Measurements from ENCODE around the gene GLI3. TPM values are rescaled to one million over a fixed set of nuclear protein-coding genes. Genes with fewer than 3 reads are reported as not detected.

GLI3 gene
- total RNA-seq, 4 donors from 2014 or later, result 3.0 to 9.0 (median 4.2) TPM

DNA sequence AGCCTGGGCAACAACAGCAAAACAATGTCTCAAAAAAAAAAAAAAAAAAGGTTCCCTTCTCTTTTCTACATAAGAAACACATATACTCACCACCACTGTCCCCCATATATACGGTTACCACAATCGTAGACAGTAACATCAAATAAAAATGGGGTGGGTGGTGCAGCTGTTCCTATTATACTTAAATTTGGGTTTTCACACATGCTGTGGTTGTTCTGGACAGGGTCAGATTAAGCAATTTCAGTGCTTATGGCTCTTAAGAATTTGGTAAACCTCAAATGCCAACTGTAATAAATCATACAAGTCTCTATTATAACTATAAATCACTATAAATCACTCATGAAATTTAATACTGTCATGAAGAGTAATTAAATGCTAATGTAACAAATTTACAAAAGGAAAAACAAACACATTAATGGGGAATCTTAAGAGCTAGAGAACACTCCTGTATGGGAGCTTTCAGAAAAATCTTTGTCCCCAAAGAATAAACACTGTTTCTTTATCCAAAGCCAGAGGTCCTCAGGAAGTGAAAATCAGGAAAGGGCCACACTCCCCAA, 143.6 kb downstream of the GLI3 start:
- WGBS, 2 donors, result 87 to 91% methylated on average over 2 of the region's 2 CpGs
- peaks cover 0 to 40% (median 21%) of the 10 kb centered on the region in 3 donors for H3K4me1 ChIP-seq
- no peak overlapping the region for H3K27ac ChIP-seq
- DNase-seq, result no peak
- no peaks in the 10 kb centered on the region for H3K36me3 ChIP-seq
- H3K4me3 ChIP-seq, result no peak overlapping the region
- TF ChIP-seq POLR2A (IDR thresholded peaks at IDR 0.05), result no peak
- TF ChIP-seq, protein P1, sequence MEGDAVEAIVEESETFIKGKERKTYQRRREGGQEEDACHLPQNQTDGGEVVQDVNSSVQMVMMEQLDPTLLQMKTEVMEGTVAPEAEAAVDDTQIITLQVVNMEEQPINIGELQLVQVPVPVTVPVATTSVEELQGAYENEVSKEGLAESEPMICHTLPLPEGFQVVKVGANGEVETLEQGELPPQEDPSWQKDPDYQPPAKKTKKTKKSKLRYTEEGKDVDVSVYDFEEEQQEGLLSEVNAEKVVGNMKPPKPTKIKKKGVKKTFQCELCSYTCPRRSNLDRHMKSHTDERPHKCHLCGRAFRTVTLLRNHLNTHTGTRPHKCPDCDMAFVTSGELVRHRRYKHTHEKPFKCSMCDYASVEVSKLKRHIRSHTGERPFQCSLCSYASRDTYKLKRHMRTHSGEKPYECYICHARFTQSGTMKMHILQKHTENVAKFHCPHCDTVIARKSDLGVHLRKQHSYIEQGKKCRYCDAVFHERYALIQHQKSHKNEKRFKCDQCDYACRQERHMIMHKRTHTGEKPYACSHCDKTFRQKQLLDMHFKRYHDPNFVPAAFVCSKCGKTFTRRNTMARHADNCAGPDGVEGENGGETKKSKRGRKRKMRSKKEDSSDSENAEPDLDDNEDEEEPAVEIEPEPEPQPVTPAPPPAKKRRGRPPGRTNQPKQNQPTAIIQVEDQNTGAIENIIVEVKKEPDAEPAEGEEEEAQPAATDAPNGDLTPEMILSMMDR (IDR thresholded peaks at IDR 0.05), result no peak
- intact Hi-C loops (cut with DNase I), result no loop called here
- H3K9me3 ChIP-seq, result no peaks in the 10 kb centered on the region
- H3K27me3 ChIP-seq, result no peaks in the 10 kb centered on the region

DNA sequence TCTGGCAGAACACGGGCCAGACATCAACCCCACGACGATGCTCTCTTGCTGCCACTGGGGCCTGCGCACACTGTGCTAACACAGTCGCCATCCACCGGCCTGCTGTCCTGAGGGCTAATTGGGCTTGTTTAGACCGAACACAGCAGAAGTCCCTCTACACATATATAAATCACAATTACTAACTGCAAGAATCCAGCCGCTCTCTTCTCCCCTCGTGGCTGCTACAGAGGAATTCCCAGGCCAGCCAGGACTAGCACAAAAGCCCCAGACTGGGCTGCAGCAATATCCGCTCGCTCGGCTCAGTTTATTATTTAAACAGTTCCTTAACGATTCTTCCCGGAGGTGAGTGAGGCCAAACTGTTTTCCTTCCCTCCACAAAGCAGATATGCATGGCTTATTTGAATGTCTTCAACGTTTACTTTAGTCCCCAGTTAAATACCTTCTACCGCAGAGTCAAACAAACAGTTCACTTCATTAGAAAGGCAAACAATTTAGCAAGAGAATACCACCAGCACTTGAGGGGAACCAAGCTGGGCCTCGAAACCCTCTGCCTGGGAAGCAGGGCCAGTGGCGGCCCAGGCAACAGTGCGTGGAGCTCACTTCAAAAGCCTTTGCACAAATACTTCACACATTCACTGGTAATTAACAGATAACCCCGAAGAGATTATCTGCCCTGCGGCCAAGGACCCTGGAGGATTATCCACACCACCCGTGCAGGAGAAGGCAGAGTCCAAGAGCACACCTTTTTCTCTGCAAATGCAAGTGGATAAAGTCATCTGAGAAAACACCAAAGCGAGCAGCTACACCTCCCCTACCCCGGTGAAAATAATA, 145.3 kb downstream of the GLI3 start:
- H3K27ac ChIP-seq, result peak overlapping the region in 2 of 4 donors; percentile 39 to 65

DNA sequence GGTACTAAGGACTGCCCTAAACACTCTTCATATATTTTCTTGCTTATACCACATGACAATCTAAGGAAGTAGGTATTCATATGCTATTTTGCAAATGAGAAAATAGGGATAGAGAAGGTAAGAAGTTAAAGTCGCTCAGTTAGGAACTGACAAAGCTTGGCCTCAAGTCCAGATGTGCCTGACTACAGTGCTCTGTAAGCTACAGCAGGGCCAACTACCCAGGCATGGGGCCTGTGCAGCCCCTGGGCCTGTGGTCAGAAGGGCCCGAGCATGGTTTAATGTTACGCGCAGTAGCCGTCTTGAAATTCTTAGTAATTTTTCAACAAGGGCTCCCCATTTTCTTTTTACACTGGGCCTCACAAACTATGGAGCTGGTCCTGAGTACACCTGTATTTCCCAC, 146.2 kb downstream of the GLI3 start:
- 87 to 93% methylated on average over 5 of the region's 5 CpGs for whole genome bisulfite sequencing, 2 donors
- Histone ChIP-seq H3K27me3 (no peaks in the 10 kb centered on the region), H3K4me1 (peaks cover 0 to 19% (median 0%) of the 10 kb centered on the region in 3 donors), H3K9me3 (no peaks in the 10 kb centered on the region), H3K36me3 (no peaks in the 10 kb centered on the region), H3K4me3 (no peak overlapping the region), H3K27ac (no peak overlapping the region)
- no peak for DNase-seq
- TF ChIP-seq, protein P1 (IDR thresholded peaks at IDR 0.05), result no peak
- TF ChIP-seq POLR2A (IDR thresholded peaks at IDR 0.05), result no peak
- intact Hi-C loops (cut with DNase I), result no loop called here

More for the DNA sequence above, 145.3 kb downstream of the GLI3 start:
- Histone ChIP-seq H3K4me1 (peaks cover 0 to 23% (median 5%) of the 10 kb centered on the region in 3 donors), H3K36me3 (no peaks in the 10 kb centered on the region), H3K4me3 (no peak overlapping the region), H3K27me3 (no peaks in the 10 kb centered on the region), H3K9me3 (no peaks in the 10 kb centered on the region)
- intact Hi-C loops (cut with DNase I), result no loop called here
- WGBS, 2 donors, result 60 to 70% methylated on average over 19 to 24 of the region's 24 CpGs
- no peak for TF ChIP-seq POLR2A (IDR thresholded peaks at IDR 0.05)
- TF ChIP-seq, protein P1 (IDR thresholded peaks at IDR 0.05), result no peak
- DNase-seq, result no peak

DNA sequence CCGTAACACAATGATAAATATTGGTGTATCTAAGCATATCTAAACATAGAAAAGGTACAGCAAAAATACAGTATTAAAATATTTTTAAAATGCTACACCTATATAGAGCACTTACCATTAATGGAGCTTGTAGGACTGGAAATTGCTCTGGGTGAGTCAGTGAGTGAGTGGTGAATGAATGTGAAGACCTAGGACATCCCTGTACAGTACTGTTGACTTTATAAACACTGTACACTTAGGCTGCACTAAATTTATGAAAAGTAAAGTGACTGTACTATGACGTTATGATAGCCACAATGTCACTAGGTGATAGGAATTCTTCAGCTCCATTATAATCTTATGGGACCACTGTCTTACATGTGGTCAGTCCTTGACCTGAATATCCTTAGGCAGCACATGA, 147.0 kb downstream of the GLI3 start:
- 89 to 92% methylated on average over 2 of the region's 2 CpGs for WGBS, 2 donors
- Histone ChIP-seq H3K4me3 (no peak overlapping the region), H3K4me1 (peaks cover 0 to 24% (median 0%) of the 10 kb centered on the region in 3 donors), H3K36me3 (no peaks in the 10 kb centered on the region), H3K27ac (no peak overlapping the region), H3K27me3 (no peaks in the 10 kb centered on the region), H3K9me3 (no peaks in the 10 kb centered on the region)
- no peak for DNase-seq
- intact Hi-C loops (cut with DNase I), result no loop called here
- TF ChIP-seq POLR2A (IDR thresholded peaks at IDR 0.05), result no peak
- TF ChIP-seq, protein P1 (IDR thresholded peaks at IDR 0.05), result no peak

DNA sequence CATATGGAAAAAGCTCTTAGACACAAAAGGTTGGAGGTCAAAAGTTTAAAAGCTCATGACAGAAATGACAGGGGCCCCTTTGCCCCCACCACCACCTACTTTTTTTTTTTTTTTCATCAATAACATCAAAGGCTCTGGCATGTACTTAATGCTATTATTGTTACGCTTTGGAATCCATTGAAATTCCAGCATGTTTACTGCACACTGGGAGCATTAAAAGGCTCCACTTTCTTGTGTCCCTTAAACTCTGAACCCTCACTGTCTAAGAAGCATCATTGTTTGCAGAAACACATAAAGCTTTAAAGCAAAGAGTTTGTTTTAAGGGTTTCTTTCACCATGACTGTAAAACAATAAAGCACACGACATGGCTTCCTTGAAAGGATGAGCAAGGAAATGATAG, 149.4 kb downstream of the GLI3 start:
- Histone ChIP-seq H3K27ac (no peak overlapping the region), H3K4me3 (no peak overlapping the region), H3K9me3 (no peaks in the 10 kb centered on the region), H3K27me3 (no peaks in the 10 kb centered on the region), H3K4me1 (peaks cover 0 to 24% (median 0%) of the 10 kb centered on the region in 3 donors), H3K36me3 (no peaks in the 10 kb centered on the region)
- intact Hi-C loops (cut with DNase I), result no loop called here
- TF ChIP-seq POLR2A (IDR thresholded peaks at IDR 0.05), result no peak
- TF ChIP-seq, protein P1 (IDR thresholded peaks at IDR 0.05), result no peak
- DNase-seq, result no peak
- WGBS, 2 donors, result 74 to 78% methylated on average over 2 of the region's 2 CpGs
